GM12891 (cell line): Measurements from ENCODE around the gene RAB40C.

ENCODE experiments used
- POLR2A ChIP-seq: IDR thresholded peaks from 2 replicates; pipeline ENCODE4 v1.6.1; 2011; ENCODE audit warnings: low read depth, low read length, control low read depth
- POLR2AphosphoS5 ChIP-seq: IDR thresholded peaks from 2 replicates; pipeline ENCODE4 v1.6.1; 2011; ENCODE audit warnings: low read depth, low read length, control low read depth
- TAF1 ChIP-seq: IDR thresholded peaks from 2 replicates; pipeline ENCODE4 v1.6.1; 2011; ENCODE audit warnings: low read depth, low read length, control low read depth

- no peak for TF ChIP-seq POLR2AphosphoS5
- TF ChIP-seq TAF1, result no peak
- no peak for TF ChIP-seq POLR2A
These were observed 37.1 kb downstream of the RAB40C start for GRCh38 chr16:626787-627453.
